ENCODE data around the gene CAPN13.
A peak's percentile ranks its signal among the peaks of the same experiment; 100 is the strongest.

CAPN13 gene

GRCh38 chr2:30786923-30787685, 20.1 kb downstream of the CAPN13 start:
- DNase-seq (ENCODE audit: low spot score): no peak

GRCh38 chr2:30784682-30785081, 22.6 kb downstream of the CAPN13 start:
- DNase-seq (ENCODE audit: low spot score): no peak

DNA sequence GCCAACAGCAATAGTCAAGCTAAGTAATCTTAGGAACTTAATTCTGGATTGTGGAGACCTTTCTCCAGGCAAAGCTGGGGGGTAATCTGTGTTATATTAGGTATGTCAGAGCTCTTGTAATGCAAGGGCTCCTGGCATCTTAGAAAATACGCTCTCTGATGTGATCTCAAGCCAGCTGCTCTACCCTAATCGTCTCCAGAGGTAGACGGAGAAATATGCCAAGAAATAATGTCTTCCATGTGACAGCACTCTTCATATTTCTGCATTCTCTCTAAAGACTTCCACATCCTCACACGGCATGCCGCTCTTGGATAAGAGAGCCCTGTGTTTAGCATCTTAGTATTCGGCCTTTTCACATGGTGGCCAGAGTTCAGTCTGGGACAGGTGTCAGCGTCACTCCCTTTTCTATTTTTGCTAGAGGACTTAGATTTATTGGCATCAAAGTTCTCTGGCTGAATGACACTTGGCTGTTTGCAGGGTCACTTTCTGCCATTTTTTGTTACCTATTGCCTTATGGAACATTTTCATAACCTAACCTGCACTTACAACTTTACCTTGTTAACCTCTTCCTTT, 25.2 kb downstream of the CAPN13 start:
- no peak for DNase-seq (ENCODE audit: low spot score)

DNA sequence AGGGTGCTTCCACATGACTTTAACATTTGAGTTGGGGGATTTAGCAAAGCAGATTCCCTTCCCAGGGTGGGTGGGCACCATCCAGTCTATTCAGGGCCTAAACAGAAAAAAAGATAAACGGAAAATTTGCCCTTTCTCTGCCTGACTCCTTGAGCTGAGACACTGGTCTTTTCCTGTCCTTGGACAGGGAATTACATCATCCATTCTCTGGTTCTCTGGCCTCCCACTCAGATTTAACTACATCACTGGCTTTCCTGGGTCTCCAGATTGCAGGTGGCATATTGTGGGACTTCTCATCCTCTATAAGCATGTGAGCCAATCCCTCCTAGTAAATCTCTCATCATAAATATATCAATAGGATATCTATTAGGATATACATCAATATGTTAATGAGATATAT, 25.8 kb downstream of the CAPN13 start:
- DNase-seq (ENCODE audit: low spot score): no peak

GRCh38 chr2:30780776-30781330, 26.4 kb downstream of the CAPN13 start:
- no peak for DNase-seq (ENCODE audit: low spot score)

DNA sequence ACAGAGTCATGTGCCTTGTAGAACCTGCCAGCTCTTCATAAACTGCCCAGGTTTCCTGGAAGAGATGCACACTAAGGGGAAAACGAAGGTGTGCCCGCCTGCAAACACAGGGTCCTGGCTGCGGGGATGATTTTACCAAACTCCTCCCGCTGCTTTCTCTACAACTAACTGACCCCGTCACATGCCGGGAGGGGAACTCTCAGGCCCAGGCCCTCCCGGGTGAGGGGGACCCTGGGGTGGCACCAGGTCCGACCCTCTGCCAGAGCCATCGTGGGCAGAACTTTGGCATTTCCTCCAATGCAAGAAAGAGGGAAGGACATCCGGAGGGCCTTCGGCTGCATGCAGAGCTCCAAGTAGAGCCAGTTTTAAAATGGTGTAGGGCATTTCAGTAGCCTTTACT, 28.6 kb downstream of the CAPN13 start:
- DNase-seq (ENCODE audit: low spot score): no peak

DNA sequence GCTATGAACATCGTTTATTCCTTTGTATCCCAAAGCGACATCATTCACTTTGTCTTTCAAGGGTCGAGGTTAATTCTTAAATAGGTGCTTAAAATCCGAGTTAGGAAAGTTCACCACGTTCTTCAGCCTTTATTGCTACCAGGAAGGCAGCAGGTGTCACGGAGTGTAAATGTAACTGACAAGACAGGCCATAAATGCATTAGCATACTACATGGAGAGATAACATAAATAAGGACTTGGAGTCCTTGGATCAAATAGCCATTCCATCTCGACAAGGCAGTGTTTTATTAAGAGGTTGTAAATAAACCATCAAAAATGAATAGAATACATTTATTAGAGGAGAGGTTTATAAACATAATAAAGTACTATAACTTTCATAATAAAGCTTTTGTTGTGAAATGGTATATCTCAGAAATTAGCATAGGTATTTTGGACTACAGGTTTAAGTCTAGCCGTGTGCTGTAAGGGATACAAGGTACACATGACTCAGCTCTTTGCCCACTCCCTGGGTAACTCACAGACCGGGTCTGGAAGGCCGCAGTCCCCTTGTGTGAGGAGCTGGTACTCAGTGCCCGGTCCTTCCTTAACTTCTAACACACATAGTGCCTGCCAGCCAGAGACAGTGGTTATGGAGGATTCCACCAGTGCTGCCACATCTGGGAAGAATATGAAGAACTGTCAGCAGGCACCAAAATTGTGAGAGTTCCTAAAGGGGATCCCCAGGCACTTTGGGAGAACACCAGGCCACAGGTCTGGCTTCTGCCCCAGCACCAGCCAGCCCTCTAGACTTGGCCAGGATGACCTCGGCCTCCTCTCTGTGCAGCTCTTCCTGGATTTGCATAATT, 29.4 kb downstream of the CAPN13 start:
- no peak for DNase-seq (ENCODE audit: low spot score)

DNA sequence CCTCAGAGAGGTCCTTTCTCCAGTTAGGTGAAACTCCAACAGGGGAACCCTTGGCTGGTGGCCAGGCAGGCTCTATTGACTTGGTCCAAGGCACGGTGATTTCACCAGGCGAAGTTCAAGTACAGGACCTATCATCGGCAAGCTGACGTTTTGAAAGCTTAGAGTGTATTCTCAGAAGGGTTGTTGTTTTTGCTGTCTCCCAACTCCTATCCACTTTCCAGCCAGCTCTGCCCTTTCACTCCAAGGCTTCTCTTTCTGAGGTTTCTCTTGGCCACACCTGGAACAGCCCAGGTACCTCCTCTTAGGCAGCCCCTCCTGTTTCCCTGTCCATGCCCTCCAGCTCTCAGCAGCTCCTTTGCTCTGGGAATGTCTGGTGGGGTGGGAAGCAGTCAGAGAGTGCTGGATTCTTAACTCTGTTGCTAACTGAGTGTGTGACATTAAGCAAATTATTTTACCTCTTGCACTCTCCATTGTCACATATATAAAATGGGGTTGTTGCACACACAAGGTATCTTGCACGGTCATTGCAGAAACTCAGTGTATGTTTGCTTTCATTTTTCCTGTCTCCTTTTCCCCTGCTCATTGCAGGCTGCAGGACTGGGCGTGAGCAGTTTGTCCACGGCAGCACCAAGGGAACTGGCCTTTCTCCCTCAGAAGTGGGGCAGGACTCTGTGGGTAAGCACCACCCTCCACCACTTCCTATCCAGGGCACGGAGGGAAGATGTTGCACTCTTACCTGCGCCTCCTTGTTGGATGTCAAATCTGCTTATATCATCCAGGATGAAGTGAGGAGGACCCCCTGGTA, 30.2 kb downstream of the CAPN13 start:
- DNase-seq (ENCODE audit: low spot score): no peak

- DNase-seq (ENCODE audit: low spot score): no peak
These were observed 31.4 kb downstream of the CAPN13 start for GRCh38 chr2:30775833-30776232.

DNA sequence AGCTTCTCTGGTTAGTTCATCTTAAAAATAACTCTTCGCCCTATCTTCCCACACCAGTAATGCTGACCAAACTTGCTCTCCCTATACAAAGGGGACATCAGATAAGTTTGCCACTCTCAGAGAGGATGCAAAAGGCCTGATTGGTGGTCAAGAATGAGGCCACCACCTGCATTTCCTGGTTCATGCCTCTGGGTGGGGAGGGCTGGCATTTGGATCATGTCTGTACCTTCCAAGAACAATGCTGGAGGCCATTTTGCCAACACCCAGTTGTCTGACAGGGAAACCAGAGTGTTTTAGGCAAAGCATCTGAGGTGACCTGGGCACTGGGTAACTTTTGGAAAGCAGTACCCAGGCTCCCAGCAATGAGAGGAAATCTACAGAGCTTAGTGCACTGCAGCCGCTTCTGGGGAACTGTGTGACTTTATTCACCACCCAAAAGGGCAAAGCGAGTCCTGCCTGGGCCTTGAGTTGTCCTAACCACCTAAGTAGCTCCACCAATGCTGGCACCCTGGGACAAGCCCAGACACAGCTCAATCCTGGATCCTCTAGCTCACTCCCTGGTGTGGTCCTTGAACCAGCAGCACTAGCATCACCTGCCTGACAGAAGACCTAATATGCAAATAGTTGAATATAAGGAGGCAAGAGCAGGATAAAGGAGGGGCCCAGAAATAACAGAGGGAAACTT, 35.1 kb downstream of the CAPN13 start:
- DNase-seq (ENCODE audit: low spot score): no peak

- DNase-seq (ENCODE audit: low spot score): no peak
These were observed 36.2 kb downstream of the CAPN13 start for GRCh38 chr2:30770816-30771576.

- no peak for DNase-seq (ENCODE audit: low spot score)
These were observed 37.3 kb downstream of the CAPN13 start for GRCh38 chr2:30769891-30770462.

- no peak for DNase-seq (ENCODE audit: low spot score)
These were observed 37.8 kb downstream of the CAPN13 start for GRCh38 chr2:30769481-30769780.

GRCh38 chr2:30768708-30769480, 38.4 kb downstream of the CAPN13 start:
- DNase-seq (ENCODE audit: low spot score): no peak

GRCh38 chr2:30768036-30768686, 39.1 kb downstream of the CAPN13 start:
- peak; percentile 18 for DNase-seq (ENCODE audit: low spot score)

DNA sequence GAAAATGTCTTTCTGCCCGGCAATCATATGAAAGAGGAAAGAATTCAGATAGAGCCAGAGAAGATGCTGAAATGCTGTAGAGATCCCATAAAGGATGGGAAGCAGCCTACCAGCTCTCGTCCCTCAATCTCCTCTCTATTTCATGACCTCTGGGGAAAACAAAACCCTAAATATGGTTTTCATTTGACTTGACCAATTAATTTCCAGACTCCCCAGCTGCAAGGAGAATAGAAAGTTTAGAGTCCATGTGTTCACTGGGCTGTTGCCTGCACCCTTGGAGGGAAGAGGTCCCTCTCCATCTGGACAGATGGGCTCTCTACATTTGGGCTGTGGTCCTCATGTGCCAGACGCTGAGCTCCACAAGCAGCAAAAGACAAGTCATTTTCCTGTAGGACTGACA, 40.6 kb downstream of the CAPN13 start:
- DNase-seq (ENCODE audit: low spot score): no peak

GRCh38 chr2:30765876-30766470, 41.3 kb downstream of the CAPN13 start:
- DNase-seq (ENCODE audit: low spot score): no peak

GRCh38 chr2:30765191-30765590, 42.1 kb downstream of the CAPN13 start:
- DNase-seq (ENCODE audit: low spot score): no peak
